Measurements from ENCODE around the gene CLASP1. TPM values are rescaled to one million over a fixed set of nuclear protein-coding genes. Genes with fewer than 3 reads are reported as not detected.
A peak's percentile ranks its signal among the peaks of the same experiment; 100 is the strongest.

The CLASP1 gene
- total RNA-seq, 2 experiments from 2014 or later = 58.0 to 58.5 TPM

- peaks cover 2% of the 10 kb centered on the region for H3K4me1 ChIP-seq (ENCODE audit: insufficient read depth, low read length)
- DNase-seq (no peak), ATAC-seq (ENCODE audit: poor library complexity) (no peak)
- no peaks in the 10 kb centered on the region for H3K27me3 ChIP-seq (ENCODE audit: control insufficient read depth in 1 of 2, insufficient read depth in 2 of 2, low read length in 2 of 2)
- ChIA-PET POLR2A (no interaction called here), CTCF (no interaction called here)
- H3K9me3 Mint-ChIP-seq = no peaks in the 10 kb centered on the region
- TF ChIP-seq, protein P1, sequence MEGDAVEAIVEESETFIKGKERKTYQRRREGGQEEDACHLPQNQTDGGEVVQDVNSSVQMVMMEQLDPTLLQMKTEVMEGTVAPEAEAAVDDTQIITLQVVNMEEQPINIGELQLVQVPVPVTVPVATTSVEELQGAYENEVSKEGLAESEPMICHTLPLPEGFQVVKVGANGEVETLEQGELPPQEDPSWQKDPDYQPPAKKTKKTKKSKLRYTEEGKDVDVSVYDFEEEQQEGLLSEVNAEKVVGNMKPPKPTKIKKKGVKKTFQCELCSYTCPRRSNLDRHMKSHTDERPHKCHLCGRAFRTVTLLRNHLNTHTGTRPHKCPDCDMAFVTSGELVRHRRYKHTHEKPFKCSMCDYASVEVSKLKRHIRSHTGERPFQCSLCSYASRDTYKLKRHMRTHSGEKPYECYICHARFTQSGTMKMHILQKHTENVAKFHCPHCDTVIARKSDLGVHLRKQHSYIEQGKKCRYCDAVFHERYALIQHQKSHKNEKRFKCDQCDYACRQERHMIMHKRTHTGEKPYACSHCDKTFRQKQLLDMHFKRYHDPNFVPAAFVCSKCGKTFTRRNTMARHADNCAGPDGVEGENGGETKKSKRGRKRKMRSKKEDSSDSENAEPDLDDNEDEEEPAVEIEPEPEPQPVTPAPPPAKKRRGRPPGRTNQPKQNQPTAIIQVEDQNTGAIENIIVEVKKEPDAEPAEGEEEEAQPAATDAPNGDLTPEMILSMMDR (IDR thresholded peaks at IDR 0.05) = no peak
- H3K36me3 ChIP-seq (ENCODE audit: insufficient read depth, low read length) = no peaks in the 10 kb centered on the region
- H3K27me3 Mint-ChIP-seq = no peaks in the 10 kb centered on the region
- H3K4me1 Mint-ChIP-seq (ENCODE audit: low read depth) = peaks cover 45% of the 10 kb centered on the region
- no peak overlapping the region for H3K27ac ChIP-seq (ENCODE audit: low read depth in 1 of 2, low read length in 2 of 2)
- intact Hi-C loops (cut with DNase I, micrococcal nuclease) = no loop called here
- H3K36me3 Mint-ChIP-seq (ENCODE audit: low read depth) = peaks cover 22% of the 10 kb centered on the region
- no peak overlapping the region for H3K27ac Mint-ChIP-seq
- no peaks in the 10 kb centered on the region for H3K9me3 ChIP-seq (ENCODE audit: control insufficient read depth in 1 of 2, insufficient read depth in 1 of 2, low read length in 2 of 2)
- no peak overlapping the region for H3K4me3 ChIP-seq (ENCODE audit: low read length)
- no peak overlapping the region for H3K4me3 Mint-ChIP-seq
Observed at GRCh38 chr2:121490584-121491133, 158.6 kb downstream of the CLASP1 start.

DNA sequence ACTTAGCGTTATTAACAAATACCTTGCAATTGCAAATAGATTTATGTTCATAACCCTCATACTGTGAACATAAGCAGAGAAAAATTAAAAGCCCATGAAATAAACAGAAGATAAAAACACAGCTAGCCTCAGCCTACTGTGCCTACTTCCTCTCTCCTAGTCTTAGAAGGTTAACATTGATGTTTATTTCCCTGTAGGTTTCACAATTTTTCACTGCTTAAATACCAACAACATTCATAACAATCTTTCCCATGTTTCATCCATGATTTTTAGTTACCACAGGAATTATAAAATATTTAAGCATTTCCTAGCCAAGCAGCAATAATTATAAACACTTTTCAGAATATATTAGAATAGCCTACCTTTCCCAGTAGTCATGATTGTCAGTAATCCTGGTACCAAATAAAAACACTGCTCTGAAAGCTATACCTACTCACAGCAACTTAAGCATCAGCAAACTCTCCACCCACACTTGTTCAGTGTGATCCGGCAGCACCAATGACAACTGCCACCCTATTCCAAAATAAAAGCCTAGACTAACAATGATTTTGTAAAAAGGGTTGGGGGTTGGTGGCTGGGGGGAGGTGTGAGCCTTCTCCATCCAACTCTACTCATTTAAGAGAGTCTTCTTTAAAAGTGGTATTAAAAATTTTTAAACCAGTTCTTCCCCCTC lies 159.2 kb downstream of the CLASP1 start:
- H3K27me3 ChIP-seq (ENCODE audit: control insufficient read depth in 1 of 2, insufficient read depth in 2 of 2, low read length in 2 of 2) = no peaks in the 10 kb centered on the region
- H3K9me3 ChIP-seq (ENCODE audit: control insufficient read depth in 1 of 2, insufficient read depth in 1 of 2, low read length in 2 of 2) = no peaks in the 10 kb centered on the region
- Mint-ChIP-seq H3K9me3 (no peaks in the 10 kb centered on the region), H3K36me3 (ENCODE audit: low read depth) (peaks cover 21% of the 10 kb centered on the region), H3K27ac (no peak overlapping the region), H3K27me3 (no peaks in the 10 kb centered on the region), H3K4me3 (no peak overlapping the region), H3K4me1 (ENCODE audit: low read depth) (peaks cover 46% of the 10 kb centered on the region)
- no peak overlapping the region for H3K27ac ChIP-seq (ENCODE audit: low read depth in 1 of 2, low read length in 2 of 2)
- TF ChIP-seq, protein P1 (IDR thresholded peaks at IDR 0.05) = no peak
- intact Hi-C loops (cut with DNase I, micrococcal nuclease) = no loop called here
- ChIA-PET CTCF (no interaction called here), POLR2A (no interaction called here)
- ATAC-seq (ENCODE audit: poor library complexity) = no peak
- peaks cover 2% of the 10 kb centered on the region for H3K4me1 ChIP-seq (ENCODE audit: insufficient read depth, low read length)
- H3K4me3 ChIP-seq (ENCODE audit: low read length) = no peak overlapping the region
- DNase-seq = no peak
- no peaks in the 10 kb centered on the region for H3K36me3 ChIP-seq (ENCODE audit: insufficient read depth, low read length)

GRCh38 chr2:121489284-121489683 lies 160.0 kb downstream of the CLASP1 start:
- H3K4me1 Mint-ChIP-seq (ENCODE audit: low read depth) = peaks cover 53% of the 10 kb centered on the region
- Histone ChIP-seq H3K27ac (ENCODE audit: low read depth in 1 of 2, low read length in 2 of 2) (no peak overlapping the region), H3K4me1 (ENCODE audit: insufficient read depth, low read length) (peaks cover 2% of the 10 kb centered on the region), H3K27me3 (ENCODE audit: control insufficient read depth in 1 of 2, insufficient read depth in 2 of 2, low read length in 2 of 2) (no peaks in the 10 kb centered on the region), H3K9me3 (ENCODE audit: control insufficient read depth in 1 of 2, insufficient read depth in 1 of 2, low read length in 2 of 2) (no peaks in the 10 kb centered on the region), H3K36me3 (ENCODE audit: insufficient read depth, low read length) (no peaks in the 10 kb centered on the region), H3K4me3 (ENCODE audit: low read length) (no peak overlapping the region)
- peak; percentile 39 for ATAC-seq (ENCODE audit: poor library complexity)
- DNase-seq = no peak
- no peak overlapping the region for H3K4me3 Mint-ChIP-seq
- intact Hi-C loops (cut with DNase I, micrococcal nuclease) = no loop called here
- CTCF ChIA-PET = no interaction called here
- H3K36me3 Mint-ChIP-seq (ENCODE audit: low read depth) = peaks cover 25% of the 10 kb centered on the region
- H3K27me3 Mint-ChIP-seq = no peaks in the 10 kb centered on the region
- TF ChIP-seq, protein P1 (IDR thresholded peaks at IDR 0.05) = no peak
- H3K27ac Mint-ChIP-seq = no peak overlapping the region
- no peaks in the 10 kb centered on the region for H3K9me3 Mint-ChIP-seq
- POLR2A ChIA-PET = no interaction called here

Data from CD4-positive, alpha-beta T cell (primary cell).